Ectodermal cell (in vitro differentiated cells): Measurements from ENCODE around the gene OR51D1.

ENCODE experiments used
- H3K27ac ChIP-seq: 2 replicates; pipeline ENCODE4 v1.7.0; 2013; ENCODE audit warnings: mild to moderate bottlenecking, low read depth, low read length; ENCODE audit not compliant: insufficient read depth, poor library complexity, severe bottlenecking
- H3K27me3 ChIP-seq: 2 replicates; pipeline ENCODE4 v1.7.0; 2013; ENCODE audit warnings: mild to moderate bottlenecking, low read length; ENCODE audit not compliant: insufficient read depth, control insufficient read depth, poor library complexity, severe bottlenecking
- H3K36me3 ChIP-seq: one replicate; pipeline ENCODE4 v1.7.0; 2013; ENCODE audit warnings: low read length; ENCODE audit not compliant: control insufficient read depth, insufficient read depth
- H3K4me1 ChIP-seq: one replicate; pipeline ENCODE4 v1.7.0; 2013; ENCODE audit warnings: low read length; ENCODE audit not compliant: control insufficient read depth, insufficient read depth
- H3K4me3 ChIP-seq: 2 replicates; pipeline ENCODE4 v1.7.0; 2013; ENCODE audit warnings: low read depth, low read length, control low read depth; ENCODE audit not compliant: insufficient read depth
- H3K9me3 ChIP-seq: 2 replicates; pipeline ENCODE4 v1.7.0; 2013; ENCODE audit warnings: mild to moderate bottlenecking, low read length, moderate library complexity; ENCODE audit not compliant: control insufficient read depth
- WGBS, 2 experiments: methylation state at CpG; one replicate each; pipeline ENCODE4 v1.1.7; 2013; ENCODE audit warnings: missing lambda C conversion rate in 2 of 2; 5-methylcytosine and 5-hydroxymethylcytosine counted together

Gene OR51D1

DNA sequence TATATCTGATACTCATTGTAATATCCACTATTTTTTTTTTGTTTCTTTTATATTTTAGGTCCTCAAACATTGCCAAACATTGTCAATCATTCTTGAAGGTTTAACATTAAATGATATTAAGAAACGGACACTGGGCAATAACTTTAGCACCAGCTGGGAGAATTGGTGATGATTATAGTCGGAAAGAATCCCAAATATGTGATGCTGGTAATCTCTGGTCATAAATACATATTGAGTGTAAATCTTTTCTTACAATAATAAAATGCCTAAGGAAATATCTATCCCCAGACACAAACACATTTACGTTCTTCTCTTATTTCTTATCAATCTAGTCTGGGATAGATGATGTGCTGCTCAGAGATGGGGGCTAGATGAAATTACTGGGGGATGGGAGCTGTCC is 35.2 kb downstream of the OR51D1 start:
- no peaks in the 10 kb centered on the region for H3K4me1 ChIP-seq

DNA sequence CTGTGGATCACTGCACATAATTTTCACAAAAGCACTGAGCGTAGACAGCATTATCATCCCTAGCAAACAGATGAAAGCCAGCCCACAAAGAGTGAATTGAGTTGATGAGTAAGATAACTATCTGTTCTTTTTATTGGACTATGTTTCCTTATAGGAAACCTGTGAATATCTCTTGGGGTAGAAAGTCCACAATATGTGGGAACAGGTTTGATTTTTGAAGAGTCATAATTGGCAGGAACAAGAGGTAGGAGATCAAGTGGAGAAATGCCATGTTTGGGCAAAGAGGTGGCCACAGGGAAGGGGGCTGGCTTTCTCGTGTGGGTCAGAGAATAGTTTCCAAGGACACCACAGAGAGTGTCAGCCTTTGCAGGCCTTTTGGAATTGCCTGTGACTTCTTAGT is 36.5 kb downstream of the OR51D1 start:
- no peak overlapping the region for H3K27ac ChIP-seq
- no peaks in the 10 kb centered on the region for H3K9me3 ChIP-seq
- H3K4me3 ChIP-seq, result no peak overlapping the region
- H3K36me3 ChIP-seq, result no peaks in the 10 kb centered on the region
- no peaks in the 10 kb centered on the region for H3K4me1 ChIP-seq
- H3K27me3 ChIP-seq, result no peaks in the 10 kb centered on the region
- WGBS, 2 experiments, result 67 to 89% methylated on average over 1 to 2 of the region's 2 CpGs

More for the DNA sequence above, 35.2 kb downstream of the OR51D1 start:
- Histone ChIP-seq H3K9me3 (no peaks in the 10 kb centered on the region), H3K27ac (no peak overlapping the region), H3K36me3 (no peaks in the 10 kb centered on the region), H3K4me3 (no peak overlapping the region), H3K27me3 (no peaks in the 10 kb centered on the region)
- WGBS, 2 experiments, result 90 to 97% methylated on average over 2 to 3 of the region's 3 CpGs

GRCh38 chr11:4677948-4678347 is 40.7 kb downstream of the OR51D1 start:
- no peaks in the 10 kb centered on the region for H3K27me3 ChIP-seq
- no peaks in the 10 kb centered on the region for H3K36me3 ChIP-seq
- H3K4me3 ChIP-seq, result no peak overlapping the region
- H3K4me1 ChIP-seq, result no peaks in the 10 kb centered on the region
- 84 to 88% methylated on average over 2 of the region's 2 CpGs for WGBS, 2 experiments
- no peak overlapping the region for H3K27ac ChIP-seq
- H3K9me3 ChIP-seq, result no peaks in the 10 kb centered on the region

GRCh38 chr11:4680341-4680740 is 43.1 kb downstream of the OR51D1 start:
- WGBS, 2 experiments, result 90 to 91% methylated on average over 3 of the region's 3 CpGs
- H3K27ac ChIP-seq, result no peak overlapping the region

DNA sequence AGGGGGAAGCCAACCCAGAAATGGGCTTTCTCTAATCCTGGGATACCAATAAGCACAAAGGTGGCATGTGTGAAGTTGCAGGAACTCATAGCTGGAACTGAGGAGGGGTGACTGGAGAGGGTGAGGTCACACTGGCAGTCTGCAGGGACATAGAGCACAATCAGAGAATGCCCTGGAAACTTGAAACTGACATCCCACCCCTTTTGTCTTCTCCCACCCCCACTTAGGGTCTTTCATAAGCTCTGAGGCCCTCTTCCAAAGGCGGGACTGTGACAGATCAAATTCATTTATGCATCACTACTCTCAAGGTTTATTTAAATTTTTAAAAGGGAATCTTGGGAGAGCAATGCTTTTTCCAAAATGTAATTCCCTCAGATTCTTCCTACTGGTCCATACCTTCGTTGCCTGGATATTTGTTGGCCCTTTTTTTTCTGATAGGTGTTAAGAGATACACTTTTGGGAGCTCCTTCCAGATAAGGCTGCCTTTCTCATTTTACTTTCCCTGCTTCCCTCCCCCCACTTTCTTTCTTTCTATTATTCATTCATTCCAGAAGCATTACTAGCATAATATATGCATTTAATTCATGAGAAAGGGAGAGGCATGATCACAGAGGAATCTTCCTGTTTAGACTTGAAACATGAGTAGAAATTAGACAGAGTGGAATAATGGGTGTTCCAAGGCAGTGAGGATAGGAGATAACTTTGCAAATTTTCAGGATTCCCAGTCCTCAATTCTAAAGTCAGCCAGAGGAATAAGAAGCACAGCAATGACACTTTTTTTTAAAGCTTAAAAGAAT is 45.5 kb downstream of the OR51D1 start:
- Histone ChIP-seq H3K9me3 (no peaks in the 10 kb centered on the region), H3K27ac (no peak overlapping the region), H3K36me3 (no peaks in the 10 kb centered on the region), H3K4me1 (no peaks in the 10 kb centered on the region), H3K27me3 (no peaks in the 10 kb centered on the region), H3K4me3 (no peak overlapping the region)
- WGBS, 2 experiments, result 89 to 100% methylated on average over 1 to 2 of the region's 2 CpGs

More at GRCh38 chr11:4680341-4680740, 43.1 kb downstream of the OR51D1 start:
- Histone ChIP-seq H3K9me3 (no peaks in the 10 kb centered on the region), H3K4me3 (no peak overlapping the region), H3K27me3 (no peaks in the 10 kb centered on the region), H3K36me3 (no peaks in the 10 kb centered on the region), H3K4me1 (no peaks in the 10 kb centered on the region)

DNA sequence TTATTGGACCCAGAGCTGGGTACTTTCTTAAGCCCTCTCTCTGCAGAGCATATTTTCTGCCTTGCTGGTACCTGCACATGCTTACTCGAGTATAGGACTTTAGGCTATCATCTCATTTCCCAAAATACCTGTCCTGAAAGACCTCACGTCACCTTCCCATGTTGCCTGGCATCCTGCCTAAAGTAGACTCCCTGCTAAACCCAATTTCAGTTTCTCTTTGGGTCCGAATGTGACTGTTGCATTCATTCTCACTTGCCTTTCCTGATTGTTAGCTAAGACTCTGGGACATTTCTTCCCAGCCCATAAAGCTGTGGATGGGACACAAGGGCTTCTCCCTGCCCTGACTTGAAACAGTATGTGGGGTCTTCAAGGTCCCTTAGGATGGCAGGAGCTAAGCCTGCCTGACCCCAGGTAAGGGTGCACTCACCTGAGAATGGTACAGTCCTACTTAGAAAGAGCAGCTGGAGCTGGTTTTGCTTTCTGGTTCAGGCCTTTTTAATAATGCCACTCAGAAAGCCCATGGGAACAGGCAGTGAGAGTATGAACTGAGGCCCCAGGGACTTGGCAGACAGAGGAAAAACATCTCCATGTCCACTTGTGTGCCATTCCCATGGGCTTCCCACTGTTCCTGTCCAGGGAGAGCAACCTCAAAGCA is 47.5 kb downstream of the OR51D1 start:
- Histone ChIP-seq H3K9me3 (no peaks in the 10 kb centered on the region), H3K4me1 (no peaks in the 10 kb centered on the region), H3K4me3 (no peak overlapping the region), H3K36me3 (no peaks in the 10 kb centered on the region), H3K27me3 (no peaks in the 10 kb centered on the region), H3K27ac (no peak overlapping the region)
- 88 to 93% methylated on average over 3 of the region's 3 CpGs for WGBS, 2 experiments
